GM21526 (cell line): ENCODE data around the gene WAC.

ENCODE experiments used
- ATAC-seq: cut with Tn5 transposase; IDR thresholded peaks from one replicate; pipeline ENCODE4 v1.9.1; 2021; ENCODE audit warnings: moderate library complexity; ENCODE audit not compliant: unreplicated experiment, low FRiP score

WAC gene

GRCh38 chr10:28661035-28661434 lies 128.1 kb downstream of the WAC start:
- ATAC-seq = no peak

GRCh38 chr10:28663576-28664368 lies 130.9 kb downstream of the WAC start:
- peak; percentile 90 for ATAC-seq

GRCh38 chr10:28664369-28664740 lies 131.4 kb downstream of the WAC start:
- ATAC-seq = no peak

GRCh38 chr10:28666751-28667467 lies 134.0 kb downstream of the WAC start:
- ATAC-seq = no peak

GRCh38 chr10:28668363-28669226 lies 135.7 kb downstream of the WAC start:
- ATAC-seq = no peak

- ATAC-seq = no peak
These were observed 136.6 kb downstream of the WAC start for GRCh38 chr10:28669227-28670173.
